NCI-H460 (cell line): Measurements from ENCODE around the gene MAN2A2. TPM values are rescaled to one million over a fixed set of nuclear protein-coding genes. Genes with fewer than 3 reads are reported as not detected.
A peak's percentile ranks its signal among the peaks of the same experiment; 100 is the strongest.
"Not testable (repeated sequence)": the region's sequence is repeated elsewhere in the genome, so short reads cannot be mapped to it uniquely, and the experiment has no call there.

ENCODE experiments used
- DNase-seq: peaks from one replicate; pipeline ENCODE4 v3.0.0-alpha.2; 2016; ENCODE audit warnings: low read depth; ENCODE audit errors: extremely low read depth
- total RNA-seq: library from RNA; depleted of rRNA; stranded (reverse); fragments of >200 nt; shearing (Covaris generic); gene quantifications from 2 replicates; pipeline ENCODE4 v1.2.3, GENCODE V29; 2014

The MAN2A2 gene
- total RNA-seq, 1 experiment from 2014 or later = 19.9 TPM

- no peak for DNase-seq
These were observed 12.2 kb downstream of the MAN2A2 start for GRCh38 chr15:90915216-90915807.

- no peak for DNase-seq
These were observed 12.8 kb downstream of the MAN2A2 start for GRCh38 chr15:90915808-90916440.

- DNase-seq = no peak
These were observed 13.4 kb downstream of the MAN2A2 start for GRCh38 chr15:90916461-90916860.

- no peak for DNase-seq
These were observed 14.5 kb downstream of the MAN2A2 start for GRCh38 chr15:90917569-90917968.

GRCh38 chr15:90918034-90918788 is 15.1 kb downstream of the MAN2A2 start:
- DNase-seq = no peak

- DNase-seq = no peak
These were observed 15.7 kb downstream of the MAN2A2 start for GRCh38 chr15:90918835-90919234.

GRCh38 chr15:90921887-90922286 is 18.8 kb downstream of the MAN2A2 start:
- no peak for DNase-seq

- DNase-seq = not testable (repeated sequence)
These were observed 19.7 kb downstream of the MAN2A2 start for GRCh38 chr15:90922712-90923322.

GRCh38 chr15:90924375-90924774 is 21.3 kb downstream of the MAN2A2 start:
- DNase-seq = no peak

- DNase-seq = not testable (repeated sequence)
These were observed 23.7 kb downstream of the MAN2A2 start for GRCh38 chr15:90926766-90927165.

GRCh38 chr15:90928106-90928505 is 25.0 kb downstream of the MAN2A2 start:
- DNase-seq = not testable (repeated sequence)

GRCh38 chr15:90929246-90930019 is 26.3 kb downstream of the MAN2A2 start:
- DNase-seq = no peak

- no peak for DNase-seq
These were observed 27.9 kb downstream of the MAN2A2 start for GRCh38 chr15:90930861-90931574.

GRCh38 chr15:90931575-90931827 is 28.4 kb downstream of the MAN2A2 start:
- no peak for DNase-seq

- DNase-seq = peak; percentile 82
These were observed 28.9 kb downstream of the MAN2A2 start, which contains the start of gene HDDC3 for GRCh38 chr15:90931828-90932659. HDDC3 (minus strand) TSS chr15:90932549; CDS start chr15:90932540, 9 bp downstream.

GRCh38 chr15:90932660-90932991 is 29.5 kb downstream of the MAN2A2 start:
- no peak for DNase-seq

GRCh38 chr15:90933301-90933700 is 30.2 kb downstream of the MAN2A2 start:
- DNase-seq = no peak

GRCh38 chr15:90934256-90934948 is 31.3 kb downstream of the MAN2A2 start:
- peak; percentile 75 for DNase-seq
